Activated T-helper 1 cell treated with anti-CD3 and anti-CD28 coated beads, Interleukin-2, amount 50 U/mL, for 16 hours (primary cell): ENCODE measurements around the gene MET.

Experiments
- DNase-seq, 2 donors: peaks; one replicate each; pipeline ENCODE4 v3.0.0-alpha.2; 2020; ENCODE audit warnings: low read depth in 1 of 2, low spot score in 1 of 2

MET gene

DNA sequence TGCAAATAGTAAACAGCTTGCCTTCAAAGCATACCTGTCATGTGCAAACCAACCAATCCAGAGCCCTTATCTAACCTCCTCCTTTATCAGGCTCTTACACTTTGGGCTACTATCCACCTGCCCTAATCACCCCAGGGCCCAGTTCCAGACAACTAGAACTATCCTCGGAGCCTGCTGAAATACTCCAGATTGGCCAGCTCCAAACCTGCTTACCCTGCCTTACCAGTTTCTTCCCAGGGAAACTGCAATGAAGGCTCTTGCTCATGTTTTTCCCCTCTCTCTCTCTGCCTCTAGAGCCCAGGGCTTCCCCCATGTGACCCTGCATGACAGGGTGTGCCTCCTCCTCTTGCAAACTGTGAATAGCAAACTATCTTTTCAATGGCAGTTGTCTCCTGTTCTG is 109.0 kb downstream of the MET start:
- DNase-seq = no peak

DNA sequence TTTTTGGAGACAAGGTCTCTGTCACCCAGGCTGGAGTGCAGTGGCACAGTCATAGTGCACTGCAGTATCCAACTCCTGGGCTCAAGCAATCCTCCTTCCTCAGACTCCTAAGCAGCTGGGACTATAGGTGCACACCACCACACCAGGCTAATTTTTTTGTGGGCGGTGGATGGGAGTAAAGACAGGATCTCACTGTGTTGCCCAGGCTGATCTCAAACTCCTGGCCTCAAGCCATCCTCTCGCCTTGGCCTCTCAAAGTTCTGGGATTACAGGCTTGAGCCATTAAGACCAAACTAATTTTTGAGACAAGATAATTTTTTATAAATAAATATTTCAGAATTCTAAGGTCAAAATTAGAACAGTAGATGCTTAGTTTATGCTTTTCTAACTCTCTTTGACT is 109.6 kb downstream of the MET start:
- no peak for DNase-seq

DNA sequence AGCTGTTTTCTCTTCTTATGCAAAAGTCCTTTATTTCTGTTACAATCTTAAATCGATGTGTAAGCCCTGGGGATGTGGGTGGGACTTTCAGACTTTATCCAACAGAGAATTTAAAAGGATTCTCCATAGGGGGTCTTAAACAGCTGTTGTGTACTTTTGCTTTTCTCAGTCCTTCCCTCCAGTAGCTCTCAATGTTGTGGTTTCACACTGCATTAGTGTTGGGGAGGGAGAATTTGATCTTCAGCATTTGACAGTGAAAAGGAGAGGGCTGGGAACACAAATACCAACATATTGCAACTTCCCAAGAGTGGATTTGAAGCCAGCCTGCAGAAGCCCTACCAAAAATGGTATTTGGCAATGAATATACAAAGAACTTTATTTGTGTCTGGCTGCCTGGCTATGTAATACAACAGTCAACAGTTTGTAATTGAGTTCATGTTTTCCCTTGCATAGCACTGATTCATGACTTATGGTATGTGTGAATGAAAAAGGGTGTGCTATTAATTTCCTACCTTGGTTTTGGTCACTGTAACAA is 110.2 kb downstream of the MET start:
- DNase-seq = no peak

DNA sequence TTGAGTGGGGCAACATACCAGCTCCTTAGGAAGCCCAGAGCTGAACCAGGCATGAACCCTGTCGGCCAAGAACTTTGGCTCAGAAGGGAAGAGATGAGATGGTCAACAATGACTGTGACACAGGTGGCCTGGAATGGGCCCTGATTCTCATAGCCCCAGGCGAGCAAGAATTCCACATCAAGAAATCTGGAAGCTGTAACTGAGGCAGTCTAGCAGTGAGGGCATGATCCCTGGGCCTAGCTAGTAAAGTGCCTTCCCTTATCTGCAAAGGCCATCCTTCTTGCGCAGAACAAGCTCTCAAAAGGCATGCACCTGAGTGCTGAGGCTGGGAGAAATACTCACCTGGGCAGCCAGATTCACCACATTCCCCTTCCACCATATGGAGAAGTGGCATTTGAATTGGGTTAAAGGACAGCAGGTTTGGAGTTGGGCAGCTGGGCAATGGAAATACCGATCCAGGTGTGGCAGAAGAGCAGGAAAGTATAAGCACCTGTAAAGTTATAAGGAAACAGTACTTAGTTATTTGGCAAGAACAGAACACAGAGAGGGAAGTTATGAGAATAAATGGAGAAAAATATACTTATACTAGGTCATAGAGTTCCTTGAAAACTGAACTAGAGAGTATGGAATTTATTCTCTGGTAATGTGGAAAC is 111.8 kb downstream of the MET start:
- no peak for DNase-seq

DNA sequence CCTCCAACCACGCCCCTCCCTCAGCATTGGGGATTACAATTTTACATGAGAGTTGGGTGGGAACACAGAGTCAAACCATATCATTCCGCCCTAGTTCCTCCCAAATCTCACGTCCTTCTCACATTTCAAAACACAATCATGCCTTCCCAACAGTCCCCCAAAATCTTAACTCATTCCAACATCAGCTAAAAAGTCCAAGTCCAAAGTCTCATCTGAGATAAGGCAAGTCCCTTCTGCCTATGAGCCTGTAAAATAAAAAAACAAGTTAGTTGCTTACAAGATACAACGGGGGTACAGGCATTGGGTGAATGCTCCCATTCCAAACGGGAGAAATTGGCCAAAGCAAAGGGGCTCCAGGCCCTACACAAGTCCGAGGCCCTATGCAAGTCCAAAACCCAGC is 112.7 kb downstream of the MET start:
- DNase-seq = no peak

DNA sequence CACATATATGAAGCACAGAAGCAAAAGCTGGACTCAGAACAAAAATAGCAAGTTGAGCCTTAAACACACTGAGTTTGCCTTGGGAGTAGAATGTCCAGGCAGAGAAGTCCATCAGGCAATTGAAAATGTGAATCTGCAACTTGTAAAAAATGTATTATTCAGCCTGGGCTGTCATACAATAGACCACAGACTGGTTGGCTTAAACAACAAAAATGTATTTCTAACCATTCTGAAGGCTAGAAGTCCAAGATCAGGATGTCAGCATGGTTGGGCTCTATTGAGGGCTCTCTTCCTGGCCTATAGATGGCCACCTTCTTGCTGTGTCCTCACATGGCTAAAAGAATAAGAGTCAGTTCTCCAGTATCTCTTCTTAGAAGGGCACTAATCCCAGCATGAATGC is 113.8 kb downstream of the MET start:
- no peak for DNase-seq

DNA sequence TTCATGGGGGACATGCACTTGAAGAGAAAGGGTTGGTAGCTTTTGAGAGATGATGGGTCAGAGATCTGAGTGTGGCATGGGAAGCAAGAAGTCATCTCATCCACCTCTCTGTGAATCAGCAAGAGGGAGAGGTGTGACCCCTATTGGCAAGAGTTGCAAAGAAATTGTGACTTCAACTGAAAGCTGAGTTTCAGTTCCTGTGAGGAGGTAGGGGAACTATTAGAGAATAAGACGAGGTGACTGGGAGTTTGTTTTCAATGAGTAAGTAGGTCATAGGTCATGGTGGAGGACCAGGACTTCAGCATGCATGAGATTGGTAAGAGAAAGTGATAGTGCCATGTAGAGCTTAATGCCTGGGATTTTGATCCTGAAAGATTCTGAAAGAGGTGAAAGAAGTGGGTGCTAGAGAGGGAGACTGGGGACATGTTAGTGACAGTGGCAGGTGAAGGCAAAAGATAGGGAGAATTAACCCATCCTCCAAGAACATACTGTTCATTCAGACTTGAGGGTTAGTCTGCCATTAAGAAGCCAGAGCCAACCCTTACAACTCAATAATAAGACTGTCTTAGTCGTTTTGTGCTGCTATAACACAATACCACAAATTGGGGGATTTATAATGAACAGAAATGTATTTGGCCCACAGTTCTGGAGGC is 114.9 kb downstream of the MET start:
- DNase-seq = no peak

DNA sequence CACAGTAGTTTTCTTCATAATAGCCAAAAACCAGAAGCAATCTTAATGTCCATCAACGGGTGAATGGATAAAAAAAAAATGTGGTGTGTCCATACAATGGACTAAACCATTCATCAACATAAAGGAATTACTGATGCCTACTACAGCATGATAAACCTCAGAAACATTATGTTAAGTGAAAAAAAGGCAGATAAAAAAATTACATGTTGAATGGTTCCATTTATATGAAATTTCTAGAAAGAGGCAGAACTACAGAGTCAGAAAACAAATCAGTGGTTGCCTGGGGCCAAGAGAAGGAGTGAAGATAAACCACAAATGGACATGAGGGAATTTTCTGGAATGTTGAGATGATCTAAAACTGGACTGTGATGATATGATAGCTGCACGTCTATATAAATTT is 115.9 kb downstream of the MET start:
- DNase-seq = no peak

DNA sequence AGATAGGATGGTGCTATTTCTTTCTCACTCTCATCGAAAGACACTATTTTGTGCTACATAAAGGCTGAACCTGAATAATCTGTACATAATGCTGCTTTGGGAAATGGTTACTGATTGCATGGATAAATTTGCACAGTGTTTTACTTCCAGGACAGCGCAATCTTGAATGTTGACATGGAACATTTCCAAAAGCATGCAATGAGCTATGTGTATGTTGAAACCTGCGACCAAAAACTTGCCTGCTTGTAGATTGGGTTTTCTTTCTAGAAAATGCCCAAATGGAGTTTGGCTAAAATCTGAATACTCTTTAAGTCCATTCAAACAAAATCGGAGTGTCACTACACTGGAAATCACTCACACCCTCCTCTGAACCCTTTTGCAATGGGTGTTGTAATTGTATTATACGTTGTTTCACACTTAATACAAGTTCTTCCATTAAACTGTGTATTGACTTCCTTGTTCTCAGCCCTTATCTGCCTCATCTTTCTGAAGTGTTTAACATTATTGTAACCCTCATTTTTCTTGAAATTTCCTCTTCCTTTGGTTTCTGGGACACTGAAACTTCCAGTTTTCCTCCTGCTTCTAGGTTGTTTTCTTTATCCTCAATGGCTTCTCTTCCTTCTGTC is 116.7 kb downstream of the MET start:
- DNase-seq = no peak

DNA sequence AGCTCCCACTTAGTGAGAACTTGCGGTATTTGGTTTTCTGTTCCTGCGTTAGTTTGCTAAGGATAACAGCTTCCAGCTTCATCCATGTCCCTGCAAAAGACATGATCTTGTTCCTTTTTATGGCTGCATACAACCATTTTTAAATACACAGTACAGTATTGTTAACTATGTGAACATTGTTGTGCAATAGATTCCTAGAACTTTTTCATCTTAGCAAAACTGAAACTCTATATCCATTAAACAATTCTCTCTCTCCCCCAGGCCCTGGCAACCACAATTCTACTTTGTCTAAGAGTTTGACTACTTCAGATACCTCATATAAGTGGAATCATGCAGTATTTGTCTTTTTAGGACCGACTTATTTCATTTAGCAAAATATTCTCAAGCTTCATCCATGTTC is 118.0 kb downstream of the MET start:
- DNase-seq = no peak

DNA sequence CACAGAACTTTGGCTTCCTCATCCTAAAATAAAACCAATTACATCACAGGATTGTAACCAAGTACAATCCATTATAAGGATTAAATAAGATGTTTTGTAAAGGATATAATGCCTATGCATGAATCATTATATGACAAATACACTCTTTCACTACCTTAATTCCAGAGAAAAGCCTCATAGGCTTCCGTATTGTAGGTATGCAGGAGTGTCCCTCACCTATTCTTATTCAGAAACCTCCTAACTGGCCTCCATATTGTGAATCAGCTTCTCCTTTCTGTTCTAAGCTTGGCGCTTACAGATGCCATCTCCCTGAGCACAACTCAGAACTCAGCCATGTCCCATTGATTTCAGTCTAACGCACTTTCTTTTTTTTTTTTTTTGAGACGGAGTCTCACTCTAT is 120.8 kb downstream of the MET start:
- DNase-seq = no peak

DNA sequence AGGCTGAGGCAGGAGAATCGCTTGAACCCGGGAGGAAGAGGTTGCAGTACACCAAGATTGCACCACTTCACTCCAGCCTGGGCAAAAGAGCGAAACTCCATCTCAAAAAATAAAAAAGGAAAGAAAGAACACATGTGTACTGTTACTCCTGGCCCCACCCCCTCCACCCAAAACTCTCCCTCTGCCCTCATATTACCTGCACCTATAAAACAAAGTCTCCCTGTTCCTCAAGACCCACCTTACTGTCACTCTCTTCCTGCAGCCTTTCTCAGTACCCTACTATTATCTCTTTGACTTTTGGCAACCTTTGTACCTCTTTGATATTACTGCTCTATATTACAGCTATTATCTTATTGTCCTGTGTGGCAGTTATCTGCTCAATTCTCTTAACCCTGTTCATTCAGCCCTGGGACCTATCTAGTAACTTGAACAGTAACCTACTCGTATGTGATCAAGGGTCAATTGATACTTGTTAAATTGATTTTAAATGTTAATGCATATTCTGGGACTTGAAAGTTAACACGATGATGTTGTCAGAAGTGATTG is 121.9 kb downstream of the MET start:
- no peak for DNase-seq

DNA sequence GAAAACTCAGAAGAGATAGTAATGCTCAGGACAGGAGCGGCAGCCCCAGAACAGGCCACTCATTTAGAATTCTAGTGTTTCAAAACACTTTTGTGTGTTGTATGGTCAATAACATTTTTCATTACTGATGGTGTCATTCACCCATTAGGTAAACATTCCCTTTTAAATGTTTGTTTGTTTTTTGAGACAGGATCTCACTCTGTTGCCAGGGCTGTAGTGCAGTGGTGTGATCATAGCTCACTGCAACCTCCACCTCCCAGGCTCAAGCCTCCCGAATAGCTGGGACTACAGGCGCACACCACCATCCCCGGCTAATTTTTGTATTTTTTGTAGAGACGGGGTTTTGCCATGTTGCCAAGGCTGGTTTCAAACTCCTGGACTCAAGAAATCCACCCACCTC is 124.5 kb downstream of the MET start:
- DNase-seq = no peak

DNA sequence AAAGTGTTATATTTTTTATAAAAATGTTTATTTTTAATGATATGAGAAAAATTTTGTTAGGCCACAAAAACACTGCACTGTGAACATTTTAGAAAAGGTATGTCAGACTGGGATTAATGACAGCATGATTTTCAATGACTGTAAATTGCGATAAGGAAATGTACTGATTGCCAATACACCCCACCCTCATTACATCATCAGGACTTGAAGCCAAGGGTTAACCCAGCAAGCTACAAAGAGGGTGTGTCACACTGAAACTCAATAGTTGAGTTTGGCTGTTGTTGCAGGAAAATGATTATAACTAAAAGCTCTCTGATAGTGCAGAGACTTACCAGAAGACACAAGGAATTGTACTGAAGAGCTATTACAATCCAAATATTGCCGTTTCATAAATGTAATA is 125.6 kb downstream of the MET start:
- no peak for DNase-seq

DNA sequence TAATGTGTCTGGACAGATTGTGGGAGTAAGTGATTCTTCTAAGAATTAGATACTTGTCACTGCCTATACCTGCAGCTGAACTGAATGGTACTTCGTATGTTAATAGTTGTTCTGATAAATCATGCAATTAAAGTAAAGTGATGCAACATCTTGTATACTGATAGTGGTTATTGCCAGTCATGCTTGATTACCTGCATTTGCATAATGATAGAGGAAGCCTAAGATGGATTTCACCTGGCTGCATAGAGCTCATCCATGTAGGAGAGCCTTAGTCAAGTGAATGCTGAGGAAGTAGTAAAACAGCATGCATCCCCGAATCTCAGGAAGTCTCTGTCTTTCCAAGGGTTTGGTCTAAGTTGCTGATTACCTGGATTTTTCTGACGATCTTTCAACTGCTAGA is 126.2 kb downstream of the MET start:
- DNase-seq = no peak

DNA sequence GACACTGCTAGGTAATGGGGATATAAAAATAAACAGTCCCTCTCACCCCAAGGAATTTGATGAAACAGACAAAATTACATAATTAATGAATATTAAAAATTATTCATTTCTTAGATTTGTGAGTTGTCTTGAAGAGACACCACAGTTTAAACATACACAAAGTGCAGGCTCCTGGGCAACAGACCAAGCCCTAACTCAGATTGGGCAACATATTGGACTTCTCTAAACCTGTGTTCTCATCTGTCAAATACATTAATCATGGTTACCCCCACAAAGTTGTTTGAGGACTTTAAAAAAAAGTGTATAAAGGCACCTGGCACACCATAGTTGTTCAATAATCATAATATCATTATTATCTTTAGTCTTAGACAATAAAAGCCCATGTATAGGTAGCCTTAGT is 127.9 kb downstream of the MET start:
- DNase-seq = no peak

DNA sequence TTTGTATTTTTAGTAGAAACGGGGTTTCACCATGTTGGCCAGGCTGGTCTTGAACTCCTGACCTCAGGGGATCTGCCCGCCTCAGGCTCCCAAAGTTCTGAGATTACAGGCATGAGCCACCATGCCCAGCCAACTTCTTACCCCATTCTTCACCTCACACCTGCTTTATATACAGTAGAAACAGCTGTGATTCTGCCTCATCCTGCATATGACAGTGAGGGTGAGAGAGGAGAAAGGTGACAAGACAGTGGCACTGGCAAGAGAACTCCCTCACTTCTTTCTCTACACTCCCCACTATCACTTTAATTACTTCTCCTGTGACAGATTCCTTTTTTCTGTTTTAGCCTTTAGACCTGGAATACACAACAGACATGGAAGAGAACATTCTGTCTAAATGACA is 128.6 kb downstream of the MET start:
- no peak for DNase-seq

DNA sequence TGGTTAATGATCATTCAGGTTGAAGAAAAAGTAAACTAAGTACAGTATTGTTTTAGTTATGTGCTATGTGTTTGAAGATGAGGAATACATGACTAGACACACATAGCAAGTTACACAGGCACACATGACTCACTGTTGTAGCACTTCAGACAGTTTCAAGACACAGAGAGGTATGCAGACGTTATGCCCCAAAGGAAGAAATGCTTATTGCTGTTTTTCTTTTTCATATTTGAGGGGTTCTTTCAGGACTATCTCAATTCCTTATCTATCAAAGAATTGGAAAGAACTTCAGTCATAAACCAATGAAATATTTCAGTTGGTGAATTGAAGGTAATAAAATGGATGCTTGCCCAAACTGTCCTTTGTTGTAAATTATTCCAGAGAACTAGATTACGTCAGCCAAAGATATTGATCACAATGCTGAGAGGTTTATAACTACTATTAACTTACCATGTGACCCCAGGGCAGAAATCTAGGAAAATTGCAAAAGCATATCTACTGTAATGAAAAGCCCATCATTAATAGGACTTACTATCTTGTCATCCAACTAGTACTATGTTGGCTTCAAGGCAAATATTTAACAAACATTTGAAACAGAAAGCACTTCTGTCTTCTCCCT is 129.2 kb downstream of the MET start:
- DNase-seq = no peak

DNA sequence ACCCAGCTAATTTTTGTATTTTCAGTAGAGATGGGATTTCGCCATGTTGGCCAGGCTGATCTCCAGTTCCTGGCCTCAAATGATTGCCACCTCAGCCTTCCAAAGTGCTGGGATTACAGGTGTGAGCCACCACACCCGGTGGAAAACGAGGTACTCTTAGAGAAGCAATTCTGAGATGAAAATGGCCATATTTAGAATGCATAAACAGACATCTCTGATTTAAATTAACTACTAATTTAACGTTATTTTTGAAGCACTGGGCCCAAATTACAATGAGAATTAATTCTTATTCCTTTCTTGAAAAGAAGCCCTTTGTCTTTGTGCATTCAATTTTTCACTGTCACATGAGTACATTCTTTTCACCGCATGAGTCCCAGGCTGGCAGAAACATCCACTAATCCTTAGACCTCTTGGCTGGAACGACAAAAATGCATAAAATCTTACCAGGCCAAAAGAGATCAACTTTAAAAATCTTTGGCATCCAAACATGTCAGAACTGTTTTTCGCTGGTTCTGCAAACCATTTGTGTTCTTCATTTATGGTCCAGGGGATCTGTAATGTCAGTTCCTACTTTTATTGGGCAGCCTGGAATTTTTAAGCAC is 130.2 kb downstream of the MET start:
- no peak for DNase-seq

DNA sequence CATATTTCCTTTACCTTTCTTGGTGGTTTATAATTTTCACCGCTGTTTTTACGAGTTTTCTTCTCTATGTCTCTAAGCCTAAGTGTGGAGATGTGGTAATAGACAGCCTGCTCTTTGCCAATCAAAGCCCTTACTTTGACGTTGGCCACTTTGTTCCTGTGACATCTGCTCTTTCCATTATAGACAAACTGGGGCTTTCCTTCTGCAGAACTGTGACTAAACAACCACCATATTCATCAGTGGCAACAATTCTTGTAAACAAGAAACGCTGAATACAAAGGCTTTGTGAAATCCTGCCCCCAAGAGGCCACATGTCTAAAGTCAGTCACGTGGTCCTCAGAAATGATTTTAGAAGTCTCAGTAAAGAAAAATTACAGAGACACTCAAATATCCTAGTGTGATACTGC is 130.8 kb downstream of the MET start:
- DNase-seq = no peak

DNA sequence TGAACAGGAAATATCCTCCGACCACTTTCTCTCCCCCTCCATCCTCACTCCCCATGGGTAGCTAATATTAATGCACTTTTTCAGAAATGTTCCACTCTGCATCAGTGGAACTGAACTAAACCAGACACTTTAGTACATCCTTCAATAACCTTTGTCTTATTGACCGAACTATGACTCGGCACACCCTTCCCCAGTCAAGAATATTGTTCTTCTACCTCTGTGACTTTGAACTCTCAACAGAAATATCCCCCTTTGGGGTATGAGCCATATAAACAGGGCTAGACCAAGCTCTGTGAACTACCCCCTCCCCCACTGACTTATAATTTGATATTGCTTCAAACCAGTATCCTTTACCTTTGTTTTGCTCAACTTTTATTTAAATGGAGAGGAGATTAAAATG is 132.5 kb downstream of the MET start:
- no peak for DNase-seq
